Measurements from ENCODE around the gene HNRNPLL. TPM values are rescaled to one million over a fixed set of nuclear protein-coding genes. Genes with fewer than 3 reads are reported as not detected.

The HNRNPLL gene
- total RNA-seq, 1 experiment from 2014 or later = 59.4 TPM

DNA sequence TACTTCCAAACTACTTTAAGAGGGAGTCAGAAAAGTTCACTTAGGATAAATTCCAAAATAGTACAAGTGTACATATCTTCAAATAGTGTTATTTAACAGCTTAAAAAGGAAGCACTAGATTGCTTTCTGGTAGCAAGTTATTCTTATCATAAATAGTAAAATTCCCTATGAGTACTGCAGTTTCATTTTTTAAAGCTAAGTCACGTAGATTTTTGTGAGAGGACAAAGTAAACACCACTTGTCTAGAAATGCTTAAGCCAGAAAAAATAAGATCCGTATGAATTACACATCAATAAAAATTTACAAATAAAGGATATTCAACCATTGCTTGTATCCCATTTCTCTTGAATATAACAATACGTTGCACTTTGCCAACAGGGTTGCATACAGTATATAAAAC lies 19.2 kb downstream of the HNRNPLL start:
- Mint-ChIP-seq H3K4me1 (ENCODE audit: low read depth, unreplicated experiment) (peaks cover 23% of the 10 kb centered on the region), H3K4me3 (ENCODE audit: unreplicated experiment) (no peak overlapping the region), H3K9me3 (ENCODE audit: unreplicated experiment) (no peaks in the 10 kb centered on the region), H3K27me3 (ENCODE audit: insufficient read depth, unreplicated experiment) (no peaks in the 10 kb centered on the region), H3K36me3 (ENCODE audit: insufficient read depth, unreplicated experiment) (peaks cover 39% of the 10 kb centered on the region), H3K27ac (ENCODE audit: unreplicated experiment) (no peak overlapping the region)
- ChIA-PET POLR2A (no interaction called here), CTCF (no interaction called here)
- BruUV-seq (replicated peaks) = no TSS peak
- DNase-seq = no peak
- TF ChIP-seq, protein P1, sequence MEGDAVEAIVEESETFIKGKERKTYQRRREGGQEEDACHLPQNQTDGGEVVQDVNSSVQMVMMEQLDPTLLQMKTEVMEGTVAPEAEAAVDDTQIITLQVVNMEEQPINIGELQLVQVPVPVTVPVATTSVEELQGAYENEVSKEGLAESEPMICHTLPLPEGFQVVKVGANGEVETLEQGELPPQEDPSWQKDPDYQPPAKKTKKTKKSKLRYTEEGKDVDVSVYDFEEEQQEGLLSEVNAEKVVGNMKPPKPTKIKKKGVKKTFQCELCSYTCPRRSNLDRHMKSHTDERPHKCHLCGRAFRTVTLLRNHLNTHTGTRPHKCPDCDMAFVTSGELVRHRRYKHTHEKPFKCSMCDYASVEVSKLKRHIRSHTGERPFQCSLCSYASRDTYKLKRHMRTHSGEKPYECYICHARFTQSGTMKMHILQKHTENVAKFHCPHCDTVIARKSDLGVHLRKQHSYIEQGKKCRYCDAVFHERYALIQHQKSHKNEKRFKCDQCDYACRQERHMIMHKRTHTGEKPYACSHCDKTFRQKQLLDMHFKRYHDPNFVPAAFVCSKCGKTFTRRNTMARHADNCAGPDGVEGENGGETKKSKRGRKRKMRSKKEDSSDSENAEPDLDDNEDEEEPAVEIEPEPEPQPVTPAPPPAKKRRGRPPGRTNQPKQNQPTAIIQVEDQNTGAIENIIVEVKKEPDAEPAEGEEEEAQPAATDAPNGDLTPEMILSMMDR (IDR thresholded peaks at IDR 0.05; ENCODE audit: insufficient read depth in 1 of 2, low read depth in 1 of 2, low read length in 1 of 2, severe bottlenecking in 1 of 2, unreplicated experiment in 1 of 2) = no peak
- intact Hi-C loops (cut with micrococcal nuclease; ENCODE audit: unreplicated experiment) = no loop called here
- no peaks in the 10 kb centered on the region for H3K27me3 ChIP-seq (replicated peaks; ENCODE audit: control insufficient read depth, insufficient read depth, low read length)
- peaks cover 7% of the 10 kb centered on the region; the same call in 1 of the 2 replicates for H3K4me1 ChIP-seq
- H3K36me3 ChIP-seq (ENCODE audit: control insufficient read depth, insufficient read depth, low read length) = no peaks in the 10 kb centered on the region; the same call in 1 of the 2 replicates
- H3K9me3 ChIP-seq = no peaks in the 10 kb centered on the region
- no peak overlapping the region for H3K4me3 ChIP-seq (ENCODE audit: low read depth, low read length)

- H3K27ac Mint-ChIP-seq (ENCODE audit: unreplicated experiment) = no peak overlapping the region
- no peak overlapping the region for H3K4me3 Mint-ChIP-seq (ENCODE audit: unreplicated experiment)
- CTCF ChIA-PET = interaction anchor here (0.6 to 1.6 kb wide), 24 partner anchors 9 to 266 kb away, joined by 3 to 21 read pairs (median 4); partner anchors contain the start of genes HNRNPLL and SRSF7
- DNase-seq = peak in 1 of 2 experiments; percentile 69
- no peaks in the 10 kb centered on the region for H3K27me3 Mint-ChIP-seq (ENCODE audit: insufficient read depth, unreplicated experiment)
- POLR2A ChIA-PET = interaction anchor here (0.5 to 1.5 kb wide), 3 partner anchors 65 to 685 kb away, joined by 3 to 13 read pairs (median 4); partner anchors contain the start of gene SRSF7
- intact Hi-C loops (cut with micrococcal nuclease; ENCODE audit: unreplicated experiment) = loop anchor here (1.0 to 2.0 kb wide), 2 partner anchors 43 to 145 kb away; no protein-coding TSS in a partner anchor
- Histone ChIP-seq H3K27me3 (replicated peaks; ENCODE audit: control insufficient read depth, insufficient read depth, low read length) (no peaks in the 10 kb centered on the region), H3K4me1 (peaks cover 4% of the 10 kb centered on the region; the same call in 1 of the 2 replicates), H3K4me3 (ENCODE audit: low read depth, low read length) (no peak overlapping the region), H3K36me3 (ENCODE audit: control insufficient read depth, insufficient read depth, low read length) (no peaks in the 10 kb centered on the region; the same call in 1 of the 2 replicates), H3K9me3 (no peaks in the 10 kb centered on the region)
- TF ChIP-seq, protein P1 (IDR thresholded peaks at IDR 0.05; ENCODE audit: insufficient read depth in 1 of 2, low read depth in 1 of 2, low read length in 1 of 2, severe bottlenecking in 1 of 2, unreplicated experiment in 1 of 2) = peak; percentile 50 to 82
- H3K36me3 Mint-ChIP-seq (ENCODE audit: insufficient read depth, unreplicated experiment) = peaks cover 48% of the 10 kb centered on the region
- no TSS peak for BruUV-seq (replicated peaks)
- no peaks in the 10 kb centered on the region for H3K9me3 Mint-ChIP-seq (ENCODE audit: unreplicated experiment)
- H3K4me1 Mint-ChIP-seq (ENCODE audit: low read depth, unreplicated experiment) = peaks cover 9% of the 10 kb centered on the region
Observed at GRCh38 chr2:38581193-38582147, 21.3 kb downstream of the HNRNPLL start.

- intact Hi-C loops (cut with micrococcal nuclease; ENCODE audit: unreplicated experiment) = loop anchor here (2.0 kb wide), 1 partner anchor 45 kb away; no protein-coding TSS in a partner anchor
- TF ChIP-seq, protein P1 (IDR thresholded peaks at IDR 0.05; ENCODE audit: insufficient read depth in 1 of 2, low read depth in 1 of 2, low read length in 1 of 2, severe bottlenecking in 1 of 2, unreplicated experiment in 1 of 2) = no peak
- Histone ChIP-seq H3K36me3 (ENCODE audit: control insufficient read depth, insufficient read depth, low read length) (no peaks in the 10 kb centered on the region; the same call in 1 of the 2 replicates), H3K4me3 (ENCODE audit: low read depth, low read length) (no peak overlapping the region), H3K4me1 (no peaks in the 10 kb centered on the region; the same call in 1 of the 2 replicates), H3K9me3 (no peaks in the 10 kb centered on the region), H3K27me3 (replicated peaks; ENCODE audit: control insufficient read depth, insufficient read depth, low read length) (no peaks in the 10 kb centered on the region)
- Mint-ChIP-seq H3K27ac (ENCODE audit: unreplicated experiment) (no peak overlapping the region), H3K36me3 (ENCODE audit: insufficient read depth, unreplicated experiment) (peaks cover 41% of the 10 kb centered on the region), H3K4me1 (ENCODE audit: low read depth, unreplicated experiment) (peaks cover 7% of the 10 kb centered on the region), H3K9me3 (ENCODE audit: unreplicated experiment) (no peaks in the 10 kb centered on the region), H3K4me3 (ENCODE audit: unreplicated experiment) (no peak overlapping the region), H3K27me3 (ENCODE audit: insufficient read depth, unreplicated experiment) (no peaks in the 10 kb centered on the region)
- POLR2A ChIA-PET = no interaction called here
- DNase-seq = no peak
- CTCF ChIA-PET = no interaction called here
- no TSS peak for BruUV-seq (replicated peaks)
Observed at GRCh38 chr2:38580115-38580636, 22.6 kb downstream of the HNRNPLL start.

Data from Caco-2 (cell line).